Urothelium cell line (cell line): ENCODE data around the gene ROBO2.

Experiments used
- DNase-seq: peaks from one replicate; pipeline ENCODE4 v3.0.0; 2011; ENCODE audit warnings: low spot score, mixed read lengths
- FAIRE-seq: peaks from 2 replicates; lab custom pipeline; 2011; peaks lifted over from hg19 to GRCh38; lab: Jason Lieb, UNC

The ROBO2 gene

DNA sequence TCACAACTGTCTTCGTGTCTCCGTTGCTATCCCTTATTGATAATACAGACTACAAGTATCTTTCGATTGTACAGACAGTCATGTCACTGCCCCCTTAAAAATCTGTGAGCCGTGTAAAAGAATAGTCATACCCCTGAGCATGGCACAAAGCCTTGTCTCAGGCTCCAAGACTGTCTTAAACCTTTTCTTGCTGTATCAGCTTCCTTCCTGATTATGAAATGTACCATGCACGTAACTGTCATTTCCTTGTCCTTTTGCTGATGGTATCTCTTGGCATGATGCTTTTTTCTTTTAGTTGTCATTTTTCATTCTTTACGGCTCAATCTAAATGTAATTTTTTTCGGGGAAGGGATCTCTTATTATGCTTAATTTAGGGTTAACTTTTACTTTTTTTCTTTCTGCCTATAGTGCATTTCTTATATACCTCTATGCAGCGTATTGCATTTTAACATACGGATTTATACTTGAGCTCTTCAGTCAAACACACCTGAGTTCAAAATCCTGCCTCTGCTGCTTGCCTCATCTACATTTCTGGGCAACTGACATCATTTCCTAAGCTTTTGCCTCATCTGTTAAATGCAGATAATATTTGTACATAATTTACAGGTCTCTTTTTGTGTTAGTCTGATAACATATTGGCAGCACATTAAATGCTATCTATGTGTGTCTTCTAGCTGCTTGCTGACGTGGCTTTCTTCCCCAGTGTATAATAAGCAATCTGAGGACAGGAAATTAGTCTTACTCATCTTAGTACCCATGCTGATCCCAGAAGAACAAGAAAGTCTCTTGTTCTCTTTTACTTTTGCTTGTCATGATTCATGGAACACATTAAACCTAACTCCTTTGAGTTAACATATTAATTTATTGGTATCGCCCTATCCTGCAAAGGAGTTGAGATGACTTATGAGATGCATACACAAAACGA, 57.3 kb downstream of the ROBO2 start:
- FAIRE-seq (no peak), DNase-seq (no peak)

DNA sequence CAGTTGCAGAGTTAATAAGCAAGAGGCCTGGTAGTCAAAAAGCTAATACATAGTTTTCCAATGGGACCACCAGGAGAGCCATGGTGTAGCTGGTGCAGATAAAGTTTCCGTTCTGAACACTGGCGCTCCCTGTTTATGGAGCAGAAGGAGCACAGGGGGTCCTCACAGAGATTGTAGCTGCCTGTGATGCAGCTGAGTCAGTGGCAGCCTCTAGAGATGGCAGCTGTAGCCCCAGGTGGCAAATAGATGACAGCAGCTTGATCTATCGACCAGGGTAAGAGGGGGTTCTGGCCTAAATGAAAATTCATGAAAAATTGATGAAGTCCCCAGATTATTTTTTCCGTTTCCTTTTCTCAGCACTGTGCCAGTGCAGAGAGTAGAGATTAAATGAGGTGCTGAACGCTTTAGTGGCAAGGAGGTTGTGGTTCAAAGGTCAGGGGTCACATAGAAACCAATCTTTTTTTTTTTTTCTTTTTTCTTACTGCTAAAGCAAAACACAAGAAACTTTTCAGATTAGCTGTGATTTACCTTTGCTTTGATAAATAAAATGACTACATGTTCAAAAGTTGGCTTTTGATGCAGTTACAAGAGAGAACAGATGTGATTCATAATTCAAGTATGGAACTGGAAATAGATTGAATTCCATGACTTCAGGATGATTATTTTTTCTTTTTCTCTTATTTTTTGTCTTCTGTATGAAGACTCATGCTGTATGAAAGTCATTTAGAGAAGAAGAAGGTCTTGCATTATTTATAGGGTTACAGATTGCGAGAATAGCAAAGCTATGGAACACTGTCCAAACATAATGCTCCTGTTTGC, 63.3 kb downstream of the ROBO2 start:
- DNase-seq (no peak), FAIRE-seq (no peak)

DNA sequence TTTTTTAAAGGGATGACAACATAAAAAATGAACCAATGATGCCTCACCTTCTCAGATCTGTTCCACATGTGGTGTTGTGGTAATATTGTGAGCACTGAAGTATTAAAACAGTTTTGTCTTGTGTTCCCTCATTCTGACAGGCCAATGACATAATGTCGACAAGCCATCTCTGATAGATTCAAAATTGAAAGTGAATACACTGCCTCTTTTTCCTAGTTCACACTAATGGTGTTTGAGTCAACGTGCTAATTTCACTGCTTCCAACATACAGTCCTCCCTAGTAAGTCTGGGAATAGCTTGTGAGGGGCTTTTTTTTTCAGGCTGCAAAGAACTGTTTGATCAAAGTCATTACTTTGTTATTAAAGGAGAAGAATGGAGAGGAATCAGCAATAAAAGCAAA, 82.8 kb downstream of the ROBO2 start:
- FAIRE-seq, result no peak
- no peak for DNase-seq

DNA sequence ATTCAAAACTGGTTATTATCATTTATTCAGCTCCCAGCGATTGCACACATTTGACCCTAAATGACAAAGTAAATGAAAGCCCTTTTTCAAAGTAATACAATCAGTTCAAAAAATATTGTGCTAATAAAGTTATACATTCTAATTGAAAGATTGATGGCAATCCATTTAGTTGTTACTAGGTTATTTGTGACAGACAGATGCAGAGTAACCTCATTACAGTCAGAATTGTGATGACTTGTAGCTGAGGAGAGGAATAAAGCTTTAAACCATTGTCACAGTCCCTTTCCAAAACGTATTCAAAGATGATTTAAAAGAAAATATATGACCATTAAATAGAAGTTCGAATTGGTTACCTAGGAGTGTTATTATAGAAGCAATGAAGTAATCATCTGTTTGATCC, 86.1 kb downstream of the ROBO2 start:
- DNase-seq (no peak), FAIRE-seq (no peak)

DNA sequence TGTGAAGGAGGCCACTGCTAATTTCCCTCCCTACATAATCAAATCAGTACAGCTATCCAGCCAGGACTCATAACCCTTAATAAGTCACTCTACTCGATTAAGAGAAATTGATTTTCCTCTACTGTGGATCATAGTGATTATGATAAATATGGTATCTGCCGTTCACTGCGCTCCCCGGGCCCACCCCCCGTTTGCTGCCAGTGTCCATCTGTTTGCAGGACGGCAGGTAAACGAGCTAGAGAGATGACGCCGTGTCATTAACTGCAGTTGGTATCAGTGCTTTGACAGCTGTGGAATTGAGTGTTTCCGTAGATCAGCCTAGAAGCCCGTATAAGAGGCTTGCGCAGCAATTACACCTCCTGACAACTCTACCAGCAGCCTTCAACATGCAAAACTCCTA, 94.9 kb downstream of the ROBO2 start:
- DNase-seq, result no peak
- no peak for FAIRE-seq

DNA sequence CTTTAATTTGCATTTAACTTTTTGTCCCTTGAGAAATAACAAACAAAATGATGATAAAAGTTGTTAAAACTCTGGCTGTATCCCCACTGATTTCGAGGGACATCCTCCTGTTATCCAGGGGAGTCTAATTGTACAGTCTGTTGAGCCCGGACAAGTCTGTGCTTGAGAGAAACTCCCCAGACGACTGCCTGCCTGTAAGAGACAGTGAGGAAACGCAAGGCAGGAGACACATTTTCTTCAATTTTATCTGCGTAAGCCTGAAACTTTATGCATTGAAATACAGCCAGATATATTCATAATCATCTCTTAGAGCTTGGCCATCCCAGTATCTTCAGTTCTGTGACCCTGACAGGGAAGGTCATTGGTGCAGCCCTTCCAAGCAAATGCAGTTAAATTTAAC, 97.7 kb downstream of the ROBO2 start:
- DNase-seq (no peak), FAIRE-seq (no peak)

DNA sequence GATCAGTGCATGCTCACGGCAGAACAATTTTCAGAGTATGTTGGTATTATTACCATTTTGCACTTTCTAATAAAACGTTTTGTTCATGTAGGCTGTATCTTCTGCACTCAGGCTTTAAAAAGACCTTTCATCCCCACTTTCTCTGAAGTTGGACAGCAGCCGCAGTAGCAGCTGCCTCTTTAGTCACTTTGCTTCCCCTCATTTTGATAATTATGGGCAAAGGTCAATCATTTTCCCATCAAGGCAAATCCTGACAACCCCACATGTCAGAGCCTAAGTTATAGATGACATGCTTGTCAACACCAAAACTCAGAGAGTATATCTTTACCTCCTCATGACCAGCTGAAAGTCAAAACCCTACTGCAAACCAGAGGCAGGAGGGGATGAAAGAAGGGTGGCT, 99.7 kb downstream of the ROBO2 start:
- FAIRE-seq, result no peak
- DNase-seq, result no peak

DNA sequence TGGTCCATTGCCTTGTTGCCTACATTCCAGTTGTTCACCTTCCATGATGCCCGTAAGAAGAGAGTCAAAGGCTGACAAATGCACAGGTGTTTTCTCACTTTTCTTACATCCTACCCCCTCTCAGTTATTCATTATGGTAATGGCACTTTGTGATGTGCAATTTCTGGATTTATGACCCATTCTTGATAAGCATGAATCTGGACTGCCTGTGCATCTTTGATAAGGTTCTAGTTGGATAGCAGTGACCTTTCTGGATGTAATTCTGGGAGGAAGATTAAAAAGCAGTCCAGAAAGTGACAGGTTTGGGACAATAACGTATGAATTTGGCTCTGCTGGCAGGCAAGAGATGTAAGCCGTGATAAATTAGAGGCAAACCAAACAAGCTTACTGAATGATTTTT, 101.5 kb downstream of the ROBO2 start:
- DNase-seq (no peak), FAIRE-seq (no peak)

DNA sequence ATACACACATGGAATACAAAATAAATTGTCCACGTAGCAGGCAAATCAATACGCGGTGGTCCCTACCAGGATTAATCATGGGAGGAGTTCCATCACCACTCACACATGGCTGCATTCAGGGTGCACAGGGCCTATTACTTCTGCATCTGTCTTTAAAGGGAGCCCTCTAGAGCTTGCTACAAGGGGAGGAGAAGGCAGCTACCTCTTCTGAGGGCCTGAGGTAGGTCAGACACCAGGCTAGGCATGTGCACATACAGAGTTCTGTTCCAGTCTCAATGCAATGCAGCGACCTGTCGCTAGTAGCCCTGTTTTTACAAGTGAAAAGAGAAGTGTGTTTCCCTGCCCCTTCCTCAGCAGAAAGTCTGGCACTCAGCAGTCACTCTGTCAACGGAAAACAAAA, 102.7 kb downstream of the ROBO2 start:
- no peak for FAIRE-seq
- DNase-seq, result no peak

DNA sequence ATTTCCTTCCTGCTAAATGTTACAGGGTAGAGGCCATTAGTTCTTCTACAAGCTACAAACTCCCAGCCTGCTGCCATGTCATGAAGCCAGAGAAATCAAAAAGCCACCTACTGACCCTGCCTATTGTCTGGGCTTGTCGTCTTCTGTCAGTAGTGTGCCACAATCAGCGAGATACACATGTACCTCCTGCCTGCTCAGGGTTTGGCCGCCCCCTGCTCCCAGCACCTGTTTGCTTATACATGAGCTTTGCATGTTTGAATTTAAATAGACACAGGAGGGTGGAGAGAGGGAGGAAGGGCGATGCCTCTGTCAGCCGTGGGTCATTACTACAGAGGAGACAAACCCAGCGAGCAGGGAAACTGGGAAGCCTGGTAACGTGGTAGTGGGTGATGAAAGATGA, 106.1 kb downstream of the ROBO2 start:
- no peak for FAIRE-seq

DNA sequence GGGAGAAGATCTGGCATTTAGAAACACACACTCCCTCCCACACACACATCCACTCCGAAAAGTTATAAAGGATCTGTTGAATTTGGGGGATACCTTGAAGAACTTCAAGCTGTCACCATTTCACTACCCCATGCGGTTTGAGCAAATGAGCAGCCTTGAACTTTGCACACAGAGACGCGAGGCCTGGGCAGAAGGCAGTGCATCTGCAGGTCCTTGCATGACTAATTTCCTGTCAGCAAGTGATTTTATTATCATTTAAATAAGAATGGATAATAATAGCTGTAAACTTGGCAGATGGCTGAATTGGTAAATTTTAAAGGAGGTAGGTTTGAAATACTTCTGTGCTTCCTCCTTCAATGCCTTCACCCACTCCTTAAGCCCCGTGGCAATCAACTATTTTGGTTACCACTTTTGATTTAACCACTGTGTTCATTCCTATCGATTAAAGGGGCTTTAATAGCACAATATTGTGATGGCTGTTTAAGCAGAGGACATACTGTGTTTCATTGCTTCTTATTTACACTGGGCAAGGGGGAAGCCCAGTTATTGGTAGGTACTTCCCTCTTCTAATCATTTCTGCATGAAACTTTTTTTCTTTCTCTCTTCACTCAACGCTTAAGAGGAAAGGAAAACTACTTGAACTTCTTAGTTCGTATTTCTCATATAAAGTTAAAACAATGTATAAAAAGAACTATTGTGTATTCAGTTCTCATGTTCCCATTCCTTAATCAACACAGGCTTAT, 108.1 kb downstream of the ROBO2 start:
- DNase-seq (peak; percentile 5), FAIRE-seq (no peak)

More for the DNA sequence above, 106.1 kb downstream of the ROBO2 start:
- DNase-seq, result no peak

DNA sequence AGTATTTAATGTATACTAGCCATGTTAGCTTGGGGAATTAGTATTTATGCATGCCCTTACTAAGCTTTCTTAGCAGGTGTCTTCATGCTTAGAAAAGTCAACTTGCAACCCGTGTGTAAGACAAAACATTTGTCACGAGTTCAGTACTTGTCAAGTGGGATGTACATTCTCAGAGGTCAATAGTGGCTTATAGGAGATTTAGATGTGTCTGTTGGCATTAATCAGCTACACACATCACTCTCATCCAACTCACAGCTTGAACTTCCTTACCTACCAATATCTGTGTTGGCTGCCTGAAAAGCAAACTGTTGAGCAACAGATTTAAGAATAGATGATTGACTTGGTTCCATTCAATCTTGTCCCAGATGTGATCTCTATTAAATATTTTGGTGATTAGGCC, 109.5 kb downstream of the ROBO2 start:
- DNase-seq, result no peak
- no peak for FAIRE-seq

DNA sequence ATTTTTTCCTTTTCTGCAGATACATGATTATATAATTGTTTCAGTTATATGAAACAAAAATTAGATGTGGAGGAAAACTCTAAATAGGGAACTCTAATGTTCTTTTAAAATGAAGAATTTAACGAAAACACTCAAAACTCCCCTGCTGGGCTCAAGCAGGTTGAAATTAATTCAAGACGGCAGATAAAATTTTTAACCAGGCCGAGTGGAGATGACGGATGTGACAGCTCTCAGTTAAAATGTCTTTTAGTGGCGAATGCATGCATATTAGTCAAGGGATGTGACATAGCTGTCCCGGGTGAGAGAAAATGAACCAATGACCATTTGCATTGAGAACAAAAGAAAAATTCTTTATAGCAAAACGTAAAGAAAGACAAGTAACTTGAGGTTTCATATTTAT, 110.1 kb downstream of the ROBO2 start:
- no peak for DNase-seq
- no peak for FAIRE-seq

DNA sequence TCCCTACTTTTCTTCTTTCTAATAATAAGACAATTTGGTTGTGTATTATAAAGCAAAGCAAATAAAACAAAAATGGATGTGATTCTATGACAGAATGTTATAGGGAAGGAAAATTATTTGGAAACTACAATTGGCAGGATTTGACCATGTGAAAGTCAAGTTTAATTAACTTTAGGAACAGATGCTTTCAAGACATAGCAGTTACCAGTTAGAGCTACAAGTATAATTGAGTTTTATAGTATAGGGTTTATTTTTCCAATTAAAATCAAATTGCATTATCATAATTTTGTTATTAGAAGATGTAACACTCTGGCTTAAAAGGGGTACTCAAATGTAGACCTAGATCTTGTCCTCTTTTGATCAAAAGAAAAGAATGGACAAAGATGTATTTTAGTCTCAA, 110.9 kb downstream of the ROBO2 start:
- DNase-seq (no peak), FAIRE-seq (no peak)

DNA sequence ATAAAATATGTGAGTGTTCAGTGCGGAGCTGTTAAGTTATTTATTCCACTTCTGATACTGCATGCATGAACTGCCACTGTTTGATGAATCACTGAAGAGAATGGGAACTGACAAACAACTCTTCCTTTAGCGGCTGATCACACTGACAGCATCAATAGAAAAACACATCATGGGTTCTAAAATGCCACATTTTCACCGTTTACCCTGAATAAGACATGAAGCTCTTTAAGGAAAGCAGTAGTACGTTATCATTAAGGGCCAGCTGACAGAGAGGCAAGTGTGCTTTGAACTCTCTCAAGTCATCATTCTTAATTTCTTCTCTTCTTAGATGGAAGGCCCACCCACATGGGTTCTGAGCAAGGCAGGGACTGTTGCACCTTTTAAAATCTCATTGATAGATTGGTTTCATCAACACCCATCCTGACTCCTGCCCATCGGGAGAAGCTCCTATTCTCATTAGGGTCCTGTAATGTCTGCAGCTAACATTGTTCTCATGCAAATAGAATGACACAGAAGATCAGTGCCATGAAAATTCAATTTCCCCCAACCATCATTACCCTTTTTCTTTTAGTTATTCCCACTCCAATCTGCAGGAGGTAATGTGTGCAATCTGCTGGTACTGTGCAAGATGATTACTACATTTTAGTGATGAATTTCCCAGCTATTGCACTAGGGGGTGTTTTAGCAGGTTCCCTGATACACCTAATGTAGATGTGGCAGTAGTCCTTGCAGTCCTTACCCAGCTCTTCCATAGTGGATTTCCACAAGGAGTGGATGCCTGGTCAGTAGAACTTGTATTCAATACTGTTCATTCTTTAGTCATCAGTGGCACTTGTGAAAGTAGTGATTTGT, 119.1 kb downstream of the ROBO2 start:
- peak; percentile 17 for FAIRE-seq
- peak; percentile 10 for DNase-seq

DNA sequence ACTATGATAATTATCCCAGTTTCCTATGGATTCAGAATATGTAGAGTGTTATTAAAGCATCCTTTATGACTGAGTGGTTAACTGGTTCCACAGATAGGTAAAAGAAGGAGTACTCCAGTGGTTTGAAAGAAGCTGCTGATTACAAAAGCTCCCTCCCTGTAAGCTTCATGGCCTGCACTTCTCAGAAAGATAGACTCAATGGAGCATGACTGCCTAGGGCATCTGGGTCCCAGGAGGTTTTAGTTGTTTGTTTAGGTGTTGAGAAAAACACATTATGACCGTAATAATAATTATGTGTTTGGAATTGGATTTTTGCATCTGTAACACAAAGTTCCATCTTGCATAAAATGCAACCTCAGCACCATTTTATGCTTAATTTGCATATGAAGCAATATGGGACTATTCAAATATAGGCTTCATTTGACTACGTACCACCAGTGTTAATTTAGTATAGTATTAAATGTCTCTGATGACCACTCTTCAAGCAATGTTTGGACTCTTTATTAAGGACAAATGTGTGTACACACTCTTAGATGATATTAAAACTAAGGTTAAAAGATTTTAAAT, 121.1 kb downstream of the ROBO2 start:
- DNase-seq (no peak), FAIRE-seq (no peak)

DNA sequence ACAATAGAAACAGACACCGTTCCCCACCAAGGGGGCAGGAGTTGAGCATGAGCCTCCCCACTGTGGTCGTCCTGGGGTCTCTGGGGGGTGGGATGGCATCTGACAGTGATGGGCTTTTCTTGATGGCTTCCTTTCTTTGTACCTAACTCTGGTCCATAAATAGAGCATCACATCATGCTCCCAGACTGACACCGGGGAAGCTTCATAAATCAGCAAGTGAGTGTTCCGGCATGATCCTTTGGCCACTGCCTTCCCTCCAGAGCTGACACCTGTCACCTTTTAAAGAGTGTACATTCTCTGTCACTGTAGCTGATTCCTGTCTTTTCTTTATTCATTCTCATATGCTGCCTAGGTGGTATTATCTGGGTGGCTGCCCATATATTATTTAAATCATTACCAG, 129.9 kb downstream of the ROBO2 start:
- DNase-seq (no peak), FAIRE-seq (no peak)

DNA sequence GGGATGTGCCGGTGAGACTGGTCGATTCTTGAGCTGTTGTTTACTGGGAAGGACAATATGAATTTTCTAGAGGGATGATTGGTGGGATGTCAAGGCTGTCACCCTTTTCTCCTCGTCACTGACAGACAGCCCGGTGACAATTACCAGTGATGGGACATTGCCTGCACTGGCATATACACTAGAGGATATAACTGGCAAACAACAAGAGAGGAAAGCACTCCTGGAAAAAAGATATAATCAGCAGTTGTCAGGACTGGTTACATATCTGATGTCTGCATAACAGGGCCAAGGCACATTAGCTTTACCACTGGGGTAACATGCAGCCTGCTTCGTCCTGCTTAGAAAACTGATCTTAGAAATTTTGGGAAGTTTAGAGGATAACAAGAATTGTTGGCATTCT, 131.1 kb downstream of the ROBO2 start:
- DNase-seq, result no peak
- FAIRE-seq, result no peak

DNA sequence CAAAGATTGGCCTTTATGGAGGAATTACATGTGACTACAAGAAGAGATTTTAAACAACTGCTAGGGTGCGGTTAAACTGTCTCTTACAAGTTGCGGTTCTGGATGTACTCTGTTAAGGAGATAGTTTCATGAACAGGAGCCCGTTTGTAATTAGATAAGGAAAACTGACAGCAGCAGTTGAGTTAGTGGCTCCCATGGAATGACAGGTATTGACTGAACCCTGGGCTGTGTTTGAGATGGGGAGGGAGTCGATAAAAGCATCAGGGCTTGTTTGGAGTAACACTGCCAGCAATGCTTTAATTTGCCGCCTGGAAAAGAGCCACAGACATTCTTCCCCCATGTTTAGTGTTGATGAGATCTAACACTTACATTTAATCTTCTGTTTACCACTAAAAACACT, 139.9 kb downstream of the ROBO2 start:
- DNase-seq, result no peak
- FAIRE-seq, result no peak

DNA sequence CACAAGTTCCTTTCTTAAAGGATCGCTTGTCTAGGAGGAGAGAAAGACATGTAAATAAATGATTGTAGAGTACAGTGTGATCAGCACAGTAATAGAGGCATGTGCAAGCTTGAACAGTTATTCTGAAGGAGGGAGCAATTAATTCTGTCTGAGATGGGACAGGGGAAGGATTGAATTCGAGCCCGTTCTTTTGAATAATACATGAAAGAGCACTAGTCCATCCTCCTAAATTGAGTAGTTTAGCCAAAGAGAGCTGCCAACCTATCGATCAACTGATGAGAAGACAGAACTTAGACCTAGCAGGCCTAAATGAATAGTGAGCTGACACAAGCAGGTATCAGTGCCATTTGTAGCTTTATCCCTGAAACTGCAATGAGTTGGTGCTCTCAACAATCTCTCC, 142.4 kb downstream of the ROBO2 start:
- FAIRE-seq (no peak), DNase-seq (no peak)
